IMR-90 (cell line): ENCODE results near the gene HLA-DQB1. TPM values are rescaled to one million over a fixed set of nuclear protein-coding genes. Genes with fewer than 3 reads are reported as not detected.

Experiments used
- ATAC-seq: fragments of 200-7000 bp; cut with Tn5 transposase; 2 replicates; pipeline ENCODE4 v1.9.1; 2020; ENCODE audit warnings: low read depth, mild to moderate bottlenecking, moderate library complexity
- BruUV-seq: library from RNA; stranded (reverse); fragments of 400-500 nt; replicated peaks from 2 replicates; lab custom pipeline; 2021; lab: Mats Ljungman, UMichigan
- CTCF ChIA-PET: fragments of 300-600 bp; formaldehyde crosslinking; extraction: SDS; loops from one replicate; lab custom pipeline; 2021; ENCODE audit warnings: antibody characterized with exemption; lab: Yijun Ruan, JAX
- POLR2A ChIA-PET: fragments of 300-600 bp; sonication (Branson Sonifier 250); formaldehyde crosslinking; loops from one replicate; lab custom pipeline; 2022; ENCODE audit warnings: antibody characterized with exemption; ENCODE audit not compliant: unreplicated experiment; lab: Charles Lee
- DNase-seq: peaks from one replicate; pipeline ENCODE4 v3.0.0; 2013
- H2AFZ ChIP-seq: replicated peaks from 2 replicates; pipeline ENCODE3; 2013; ENCODE audit warnings: low read length, mild to moderate bottlenecking; ENCODE audit not compliant: poor library complexity
- H2AK5ac ChIP-seq: 2 replicates; pipeline ENCODE4 v1.6.1; 2013; ENCODE audit warnings: low read depth, low read length, inconsistent platforms
- H2AK9ac ChIP-seq: replicated peaks from 2 replicates; pipeline ENCODE3; 2013; ENCODE audit warnings: mild to moderate bottlenecking, low read depth, low read length, moderate library complexity; ENCODE audit not compliant: poor library complexity
- H2BK120ac ChIP-seq: 2 replicates; pipeline ENCODE4 v1.6.1; 2013; ENCODE audit warnings: low read depth, low read length, inconsistent platforms
- H2BK15ac ChIP-seq: 3 replicates; pipeline ENCODE4 v1.6.1; 2013; ENCODE audit warnings: low read depth, low read length, inconsistent platforms
- H2BK20ac ChIP-seq: 2 replicates; pipeline ENCODE4 v1.6.1; 2013; ENCODE audit warnings: low read depth, mild to moderate bottlenecking, inconsistent platforms, low read length, moderate library complexity
- H2BK5ac ChIP-seq: 2 replicates; pipeline ENCODE4 v1.6.1; 2013; ENCODE audit warnings: mild to moderate bottlenecking, low read depth, low read length, inconsistent platforms; ENCODE audit not compliant: poor library complexity, severe bottlenecking
- H3K14ac ChIP-seq: replicated peaks from 2 replicates; pipeline ENCODE4 v1.6.1; 2013; ENCODE audit warnings: low read depth, low read length, inconsistent platforms
- H3K18ac ChIP-seq: 2 replicates; pipeline ENCODE4 v1.6.1; 2013; ENCODE audit warnings: low read depth, low read length, control low read depth
- H3K23ac ChIP-seq: 2 replicates; pipeline ENCODE4 v1.6.1; 2013; ENCODE audit warnings: low read depth, low read length, inconsistent platforms
- H3K27ac ChIP-seq: 2 replicates; pipeline ENCODE4 v1.5.1; 2013; ENCODE audit warnings: mild to moderate bottlenecking, control low read depth, low read length; ENCODE audit not compliant: insufficient read depth
- H3K27me3 ChIP-seq: 2 replicates; pipeline ENCODE4 v1.6.1; 2013; ENCODE audit warnings: low read length; ENCODE audit not compliant: control insufficient read depth, insufficient read depth
- H3K36me3 ChIP-seq: 2 replicates; pipeline ENCODE4 v1.6.1; 2013; ENCODE audit warnings: low read length, mixed read lengths; ENCODE audit not compliant: control insufficient read depth, insufficient read depth
- H3K4ac ChIP-seq: 2 replicates; pipeline ENCODE4 v1.6.1; 2013; ENCODE audit warnings: low read depth, low read length, inconsistent platforms
- H3K4me1 ChIP-seq: 2 replicates; pipeline ENCODE4 v1.6.1; 2013; ENCODE audit warnings: low read length, mixed read lengths; ENCODE audit not compliant: control insufficient read depth, insufficient read depth
- H3K4me2 ChIP-seq: 2 replicates; pipeline ENCODE4 v1.6.1; 2013; ENCODE audit warnings: low read depth, mild to moderate bottlenecking, control low read depth, low read length, moderate library complexity
- H3K4me3 ChIP-seq: 2 replicates; pipeline ENCODE4 v1.5.1; 2013; ENCODE audit warnings: low read depth, mild to moderate bottlenecking, control low read depth, low read length, moderate library complexity; ENCODE audit not compliant: insufficient read depth
- H3K56ac ChIP-seq: 2 replicates; pipeline ENCODE4 v1.6.1; 2013; ENCODE audit warnings: low read length, inconsistent platforms; ENCODE audit not compliant: insufficient read depth; ENCODE audit errors: extremely low read depth
- H3K79me1 ChIP-seq, 2 experiments: 2 replicates each; pipeline ENCODE4 v1.6.1; 2013; ENCODE audit warnings: low read length in 2 of 2, inconsistent platforms in 1 of 2, low read depth in 1 of 2
- H3K9ac ChIP-seq: 2 replicates; pipeline ENCODE4 v1.6.1; 2013; ENCODE audit warnings: low read depth, low read length, control low read depth
- H3K9me1 ChIP-seq: 2 replicates; pipeline ENCODE4 v1.6.1; 2013; ENCODE audit warnings: low read length, inconsistent platforms; ENCODE audit not compliant: insufficient read depth
- H3K9me3 ChIP-seq: 2 replicates; pipeline ENCODE4 v1.6.1; 2013; ENCODE audit warnings: low read length; ENCODE audit not compliant: control insufficient read depth, insufficient read depth
- H4K20me1 ChIP-seq: 2 replicates; pipeline ENCODE4 v1.6.1; 2013; ENCODE audit warnings: low read length, inconsistent platforms; ENCODE audit not compliant: insufficient read depth
- H4K5ac ChIP-seq: 2 replicates; pipeline ENCODE4 v1.6.1; 2013; ENCODE audit warnings: mild to moderate bottlenecking, low read depth, low read length, control low read depth
- H4K8ac ChIP-seq, 2 experiments: 2 replicates each; pipeline ENCODE4 v1.6.1; 2013; ENCODE audit warnings: low read depth in 2 of 2, low read length in 2 of 2, control low read depth in 1 of 2, inconsistent platforms in 1 of 2
- H4K91ac ChIP-seq: 2 replicates; pipeline ENCODE4 v1.6.1; 2013; ENCODE audit warnings: low read depth, low read length, inconsistent platforms; ENCODE audit not compliant: insufficient read depth
- CEBPB ChIP-seq: IDR thresholded peaks from 2 replicates; pipeline ENCODE4 v1.6.1; 2012; ENCODE audit warnings: low read depth, low read length, improper control_type of control experiment
- CTCF ChIP-seq: conservative IDR thresholded peaks from 2 replicates; pipeline ENCODE4 v1.5.1; 2012; ENCODE audit warnings: mild to moderate bottlenecking, low read depth, low read length, improper control_type of control experiment
- MAFK ChIP-seq: IDR thresholded peaks from 2 replicates; pipeline ENCODE4 v1.6.1; 2012; ENCODE audit warnings: low read depth, low read length, improper control_type of control experiment
- POLR2A ChIP-seq: IDR thresholded peaks from 2 replicates; pipeline ENCODE4 v1.6.1; 2012; ENCODE audit warnings: mild to moderate bottlenecking, low read depth, low read length
- SMC3 ChIP-seq: fragments of 150-350 bp; IDR thresholded peaks from 2 replicates; pipeline ENCODE4 v1.6.1; 2016; ENCODE audit warnings: low read depth, mild to moderate bottlenecking, antibody characterized with exemption, low read length, moderate library complexity
- WGBS, 2 experiments: methylation state at CpG; one replicate each; pipeline versions ENCODE4 v1.1.5 to v1.1.7; 2013; ENCODE audit warnings: missing lambda C conversion rate in 2 of 2; ENCODE audit not compliant: insufficient read length in 1 of 2; ENCODE audit errors: extremely low coverage in 2 of 2; 5-methylcytosine and 5-hydroxymethylcytosine counted together
- dilution Hi-C: fragments of 300-500 bp; cut with HindIII; formaldehyde crosslinking; loops from one replicate; pipeline ENCODE4 v1.14.3; 2018; ENCODE audit warnings: low sequenced_read_pairs; ENCODE audit not compliant: unreplicated experiment
- in situ Hi-C: fragments of 300-500 bp; cut with MboI; formaldehyde crosslinking; loops from 3 replicates; pipeline ENCODE4 v1.14.3; 2019; ENCODE audit warnings: low sequenced_read_pairs, inconsistent platforms, mixed read lengths
- intact Hi-C: fragments of 100-400 bp; cut with micrococcal nuclease; formaldehyde crosslinking; loops from 2 replicates; pipeline ENCODE4 v1.10.0; 2022
- polyA plus RNA-seq, 3 experiments: library from polyadenylated mRNA; depleted of rRNA; stranded (reverse); fragments of >200 nt; gene quantifications; 2 replicates each; pipeline ENCODE4 v1.2.3, GENCODE V29; 2012; ENCODE audit warnings: low replicate concordance in 1 of 3
- total RNA-seq: library from RNA; depleted of rRNA; stranded (reverse); fragments of >200 nt; gene quantifications from 2 replicates; pipeline ENCODE4 v1.2.3, GENCODE V29; 2012

HLA-DQB1 gene
- total and polyA plus RNA-seq, 2 of the 4 experiments (the other 2 are of a cell fraction): not detected

GRCh38 chr6:32669240-32669639 is 2.8 kb upstream of the HLA-DQB1 start:
- POLR2A ChIA-PET: no interaction called here
- BruUV-seq: no TSS peak
- TF ChIP-seq POLR2A (no peak), CTCF (no peak), SMC3 (no peak), CEBPB (no peak), MAFK (no peak)
- Histone ChIP-seq H3K4me1 (no peaks in the 10 kb centered on the region), H2BK120ac (no peak overlapping the region), H2BK5ac (no peak overlapping the region), H3K9ac (no peak overlapping the region), H3K9me1 (no peaks in the 10 kb centered on the region), H3K56ac (no peak overlapping the region), H4K8ac (no peak overlapping the region), H2AK9ac (no peak overlapping the region), H2AK5ac (no peak overlapping the region), H4K91ac (no peak overlapping the region), H3K36me3 (no peaks in the 10 kb centered on the region), H3K9me3 (no peaks in the 10 kb centered on the region), H3K4me2 (no peak overlapping the region), H3K79me1 (no peaks in the 10 kb centered on the region), H3K18ac (no peak overlapping the region), H2BK20ac (no peak overlapping the region), H3K4me3 (no peak overlapping the region), H4K5ac (no peak overlapping the region), H3K23ac (no peak overlapping the region), H3K4ac (no peak overlapping the region), H2BK15ac (no peak overlapping the region), H2AFZ (no peak overlapping the region), H4K20me1 (no peaks in the 10 kb centered on the region), H3K27me3 (no peaks in the 10 kb centered on the region), H3K14ac (no peak overlapping the region), H3K27ac (no peak overlapping the region)
- ATAC-seq: no peak
- WGBS, 2 experiments: no CpG with 5 or more reads among the region's 4 CpGs
- CTCF ChIA-PET: no interaction called here
- no peak for DNase-seq
- dilution Hi-C loops (no loop called here), in situ Hi-C loops (no loop called here), intact Hi-C loops (loop anchor here (10.0 kb wide), 1 partner anchor 196 kb away; no protein-coding TSS in a partner anchor)
